PFSK-1 (cell line): ENCODE results near the gene ATP13A1.
A peak's percentile ranks its signal among the peaks of the same experiment; 100 is the strongest.

Experiments used
- TAF1 ChIP-seq: IDR thresholded peaks from 2 replicates; pipeline ENCODE4 v1.6.1; 2012; ENCODE audit warnings: low read length, control low read depth, borderline replicate concordance; ENCODE audit not compliant: insufficient read depth
- TF ChIP-seq, protein P1 (sequence below), 2 experiments: IDR thresholded peaks; 2 replicates each; pipeline versions ENCODE4 v1.6.1 to v1.8.0; 2011 to 2012; ENCODE audit warnings: low read depth in 2 of 2, low read length in 2 of 2, control low read depth in 1 of 2, inconsistent platforms in 1 of 2, mild to moderate bottlenecking in 1 of 2, moderate library complexity in 1 of 2; ENCODE audit not compliant: insufficient read depth in 1 of 2

DNA sequence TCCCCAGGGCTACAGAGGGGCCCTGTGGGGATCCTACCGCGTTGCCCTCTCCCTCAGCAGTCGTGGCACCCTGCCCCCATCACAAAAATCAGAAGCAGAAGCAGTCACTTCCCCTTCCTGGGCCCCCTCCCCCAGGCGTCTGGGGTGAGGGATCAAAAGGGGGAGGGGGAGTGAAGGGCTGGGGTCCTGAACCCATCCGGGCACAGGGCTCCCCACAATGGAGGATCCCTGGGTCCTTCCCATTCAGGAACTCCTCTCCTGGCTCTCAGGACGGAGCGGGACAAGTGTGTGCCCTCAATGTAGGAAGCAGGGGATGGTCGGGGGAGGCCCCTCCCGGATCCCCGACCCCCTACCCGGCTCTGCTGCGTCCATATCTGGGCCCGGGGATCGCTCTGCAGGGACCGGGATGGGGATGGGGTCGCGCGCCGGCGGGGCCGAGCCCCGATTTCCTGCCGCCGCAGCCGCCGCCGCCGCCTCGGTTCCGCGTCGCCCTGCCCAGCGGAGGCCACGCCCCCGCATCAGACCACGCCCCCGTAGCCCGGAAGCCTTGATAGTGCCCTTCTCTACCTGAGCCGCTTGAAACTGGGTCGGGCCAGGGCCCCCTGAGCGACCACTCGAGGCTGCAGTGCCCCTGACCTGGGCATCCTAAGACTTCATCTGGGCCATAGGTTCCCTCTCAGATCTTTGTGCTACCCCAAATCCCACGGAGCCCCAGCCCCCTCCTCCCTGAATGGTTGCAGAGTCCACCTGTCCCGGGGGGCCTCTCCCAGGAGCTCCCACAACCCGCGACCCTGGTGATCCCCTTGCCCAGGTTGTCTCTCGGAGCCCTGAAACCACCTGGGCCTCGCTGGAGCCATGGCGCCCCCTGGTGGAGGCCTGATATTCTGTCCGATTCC is 20.1 kb downstream of the ATP13A1 start, which contains the start of gene GMIP:
- TF ChIP-seq, protein P1, sequence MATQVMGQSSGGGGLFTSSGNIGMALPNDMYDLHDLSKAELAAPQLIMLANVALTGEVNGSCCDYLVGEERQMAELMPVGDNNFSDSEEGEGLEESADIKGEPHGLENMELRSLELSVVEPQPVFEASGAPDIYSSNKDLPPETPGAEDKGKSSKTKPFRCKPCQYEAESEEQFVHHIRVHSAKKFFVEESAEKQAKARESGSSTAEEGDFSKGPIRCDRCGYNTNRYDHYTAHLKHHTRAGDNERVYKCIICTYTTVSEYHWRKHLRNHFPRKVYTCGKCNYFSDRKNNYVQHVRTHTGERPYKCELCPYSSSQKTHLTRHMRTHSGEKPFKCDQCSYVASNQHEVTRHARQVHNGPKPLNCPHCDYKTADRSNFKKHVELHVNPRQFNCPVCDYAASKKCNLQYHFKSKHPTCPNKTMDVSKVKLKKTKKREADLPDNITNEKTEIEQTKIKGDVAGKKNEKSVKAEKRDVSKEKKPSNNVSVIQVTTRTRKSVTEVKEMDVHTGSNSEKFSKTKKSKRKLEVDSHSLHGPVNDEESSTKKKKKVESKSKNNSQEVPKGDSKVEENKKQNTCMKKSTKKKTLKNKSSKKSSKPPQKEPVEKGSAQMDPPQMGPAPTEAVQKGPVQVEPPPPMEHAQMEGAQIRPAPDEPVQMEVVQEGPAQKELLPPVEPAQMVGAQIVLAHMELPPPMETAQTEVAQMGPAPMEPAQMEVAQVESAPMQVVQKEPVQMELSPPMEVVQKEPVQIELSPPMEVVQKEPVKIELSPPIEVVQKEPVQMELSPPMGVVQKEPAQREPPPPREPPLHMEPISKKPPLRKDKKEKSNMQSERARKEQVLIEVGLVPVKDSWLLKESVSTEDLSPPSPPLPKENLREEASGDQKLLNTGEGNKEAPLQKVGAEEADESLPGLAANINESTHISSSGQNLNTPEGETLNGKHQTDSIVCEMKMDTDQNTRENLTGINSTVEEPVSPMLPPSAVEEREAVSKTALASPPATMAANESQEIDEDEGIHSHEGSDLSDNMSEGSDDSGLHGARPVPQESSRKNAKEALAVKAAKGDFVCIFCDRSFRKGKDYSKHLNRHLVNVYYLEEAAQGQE (IDR thresholded peaks at IDR 0.05; ENCODE audit: insufficient read depth in 1 of 2, low read depth in 2 of 2, low read length in 2 of 2) = no peak
- 0 out of 2 replicates have a peak, but pooled peaks have one; percentile 14 for TF ChIP-seq TAF1
